NK-92 treated with Interleukin-12 subunit alpha and Interleukin-12 subunit beta, amount 100 ng/mL, for 24 hours (cell line): Measurements from ENCODE around the gene CUL3.

Experiments used
- DNase-seq: peaks from one replicate; lab custom pipeline; 2025; lab: John Stamatoyannopoulos, UW

Gene CUL3

DNA sequence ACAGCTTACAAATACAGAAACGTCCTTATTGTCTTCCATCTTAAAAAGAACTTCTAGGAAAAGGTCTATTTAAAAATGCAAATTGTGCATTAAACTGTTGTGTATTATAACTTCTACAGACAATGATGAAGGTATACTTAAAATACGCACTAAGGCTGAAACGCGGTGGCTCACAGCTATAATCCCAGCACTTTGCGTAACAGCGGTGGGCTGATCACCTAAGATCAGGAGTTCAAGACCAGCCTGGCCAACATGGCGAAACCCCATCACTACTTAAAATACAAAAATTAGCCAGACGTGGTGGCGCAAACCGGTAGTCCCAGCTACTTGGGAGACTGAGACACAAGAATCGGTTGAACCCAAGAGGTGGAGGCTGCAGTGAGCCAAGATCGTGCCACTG lies 4.9 kb downstream of the CUL3 start:
- no peak for DNase-seq

DNA sequence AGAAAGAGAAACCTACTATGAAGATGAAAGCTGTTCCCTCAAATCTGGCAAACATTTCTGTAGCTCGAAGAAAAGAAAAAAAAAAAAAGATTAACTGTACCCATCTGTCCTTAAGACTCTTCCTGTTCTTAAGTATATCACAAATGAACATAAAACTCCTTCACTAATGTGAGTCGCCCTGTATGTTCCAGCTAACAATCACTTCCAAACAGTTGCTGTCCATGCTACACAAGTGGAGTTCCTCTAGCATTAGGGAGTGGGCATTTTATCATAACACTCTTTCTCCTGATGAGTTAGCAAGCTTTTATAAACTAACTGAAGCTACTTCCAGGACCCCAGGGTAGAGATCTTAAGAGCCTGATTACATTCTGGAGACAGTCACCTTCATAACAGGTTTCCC lies 5.8 kb downstream of the CUL3 start:
- DNase-seq: no peak

DNA sequence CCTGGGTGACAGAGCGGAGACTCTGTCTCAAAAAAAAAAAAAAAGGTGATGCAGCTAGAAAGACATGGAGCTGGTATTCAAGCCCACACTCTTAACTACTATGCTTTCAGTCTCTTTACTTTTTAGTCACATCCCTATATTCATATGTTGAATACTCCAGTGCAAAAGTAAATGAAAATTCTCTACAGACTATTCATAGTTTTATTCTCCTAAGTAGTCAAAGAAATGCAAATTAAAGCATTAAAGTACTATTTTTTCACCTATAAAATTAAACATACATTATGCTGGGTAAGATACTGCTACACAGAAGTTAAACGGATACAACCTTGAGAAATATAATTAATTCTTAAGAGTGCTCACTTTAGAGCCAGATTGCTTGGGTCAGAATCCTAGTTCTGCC lies 7.6 kb downstream of the CUL3 start:
- DNase-seq: no peak

DNA sequence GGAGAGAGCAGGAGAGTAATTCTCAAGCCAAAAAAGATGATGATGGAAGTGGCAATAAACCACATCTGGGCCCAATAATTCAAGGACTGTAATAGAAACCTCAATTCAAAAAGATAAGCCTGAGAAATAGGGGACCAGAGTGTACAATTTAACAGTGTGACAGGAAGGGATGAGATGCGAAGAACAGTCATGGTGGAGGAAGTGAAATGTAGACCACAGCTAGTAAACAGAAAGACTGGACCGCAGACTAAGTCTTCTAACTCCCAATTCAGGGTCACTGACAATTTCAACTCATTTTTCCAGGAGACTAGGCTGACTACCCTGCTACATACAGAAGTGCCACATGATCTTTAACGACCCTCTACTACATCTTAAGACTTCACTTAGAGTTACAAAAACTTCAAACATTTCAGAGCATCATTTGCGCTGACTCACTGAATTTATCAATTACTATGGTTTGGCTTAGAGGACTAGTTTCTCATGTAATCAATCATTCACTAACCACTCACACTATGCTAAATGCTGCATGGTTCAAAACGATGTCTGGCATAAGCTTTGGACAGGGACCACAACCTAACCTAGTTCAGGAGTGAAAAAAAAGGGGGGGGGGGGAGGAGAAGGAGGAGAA lies 9.0 kb downstream of the CUL3 start:
- DNase-seq: no peak

DNA sequence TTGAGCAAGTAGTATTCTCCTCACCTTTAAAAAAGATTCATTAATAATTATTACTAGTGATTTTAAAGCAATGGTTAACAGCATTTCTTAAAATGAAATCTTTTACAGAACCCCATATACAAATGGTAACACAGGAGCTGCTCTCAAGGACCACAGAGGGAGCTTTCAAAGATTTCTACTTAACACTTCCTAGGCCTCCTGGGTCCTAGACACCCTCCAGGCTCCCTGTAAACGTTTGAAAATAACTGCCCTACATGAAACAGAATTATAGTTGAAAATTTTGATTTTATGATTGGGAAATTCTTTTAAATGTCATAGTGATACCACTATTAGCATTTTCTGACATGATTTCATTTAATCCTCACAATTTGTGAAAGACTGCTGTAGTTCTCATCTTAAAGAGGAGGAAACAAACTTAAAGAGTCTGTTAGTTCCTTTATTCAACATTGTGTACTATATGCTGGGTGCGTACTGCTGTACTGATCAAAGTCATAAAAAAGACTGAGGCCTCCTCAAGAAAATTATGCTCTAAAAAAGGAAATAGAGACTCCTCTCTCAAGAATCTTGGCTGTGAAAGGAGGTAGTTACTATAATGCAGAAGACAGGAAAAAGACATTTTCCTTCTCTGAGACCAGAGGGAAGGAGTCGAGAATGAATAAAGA lies 10.6 kb downstream of the CUL3 start:
- no peak for DNase-seq

DNA sequence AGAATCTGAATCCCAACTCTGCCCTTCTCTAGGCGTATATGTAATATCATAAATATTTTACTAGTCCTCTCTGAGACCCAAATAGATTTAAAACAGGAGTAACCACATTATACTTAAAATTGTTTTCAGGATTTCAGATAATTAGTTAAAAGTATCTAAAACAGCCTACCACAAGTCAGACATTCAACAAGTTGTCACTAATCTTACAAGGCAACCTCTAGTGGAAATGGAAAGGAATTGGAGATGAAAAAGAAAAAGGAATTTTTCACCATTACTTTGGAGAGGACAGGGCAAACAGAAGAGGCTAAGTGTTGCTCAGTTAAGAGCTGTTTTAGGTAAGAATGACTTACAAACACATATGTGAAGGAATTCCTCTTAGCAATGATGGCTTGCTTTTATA lies 11.4 kb downstream of the CUL3 start:
- DNase-seq: no peak

DNA sequence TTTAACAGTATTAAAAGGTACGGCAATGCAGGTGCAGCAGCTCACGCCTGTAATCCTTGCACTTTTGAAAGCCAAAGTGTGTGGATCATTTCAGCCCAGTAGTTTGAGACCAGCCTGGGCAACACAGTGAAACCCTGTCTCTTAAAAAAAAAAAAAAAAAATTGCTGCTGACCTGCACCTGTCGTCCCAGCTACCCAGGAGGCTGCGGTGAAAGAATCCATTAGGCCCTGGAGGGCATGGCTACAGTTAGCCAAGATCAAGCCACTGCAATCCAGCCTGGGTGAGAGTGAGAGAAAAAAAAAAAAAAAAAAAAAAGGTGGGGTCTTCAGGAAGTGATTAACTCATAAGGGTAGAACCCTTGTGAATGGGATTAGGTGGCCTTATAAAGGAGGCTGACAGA lies 12.8 kb downstream of the CUL3 start:
- DNase-seq: no peak

DNA sequence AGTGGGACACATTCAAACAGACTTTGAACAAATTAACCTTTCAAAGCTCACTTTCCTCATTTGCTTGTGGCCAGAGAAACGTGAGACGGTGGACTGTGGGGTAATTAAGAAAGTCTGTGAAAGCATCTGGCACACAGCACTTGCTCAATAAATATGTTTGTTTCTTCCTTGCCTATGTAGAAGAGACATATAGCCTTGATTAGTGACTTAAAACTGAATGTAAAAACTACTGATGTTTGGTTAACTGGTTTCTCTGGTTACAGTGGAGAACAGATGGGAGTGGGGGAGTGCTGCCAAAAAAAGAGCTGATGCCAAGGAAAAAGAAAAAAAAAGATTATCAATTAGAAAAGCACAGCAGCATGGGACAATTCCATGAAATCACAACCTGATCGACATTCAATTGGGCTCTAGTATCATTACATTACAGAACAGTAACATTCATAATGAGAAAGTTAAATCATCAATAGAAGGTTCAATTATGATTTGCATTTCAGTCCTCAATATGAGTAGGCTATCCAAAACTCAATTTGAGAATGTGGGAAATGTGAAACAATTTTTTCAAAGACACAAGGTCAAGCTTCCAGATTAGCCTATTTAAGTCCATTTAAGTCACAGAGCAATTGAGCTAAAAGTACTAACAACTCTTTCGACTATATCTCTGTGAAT lies 14.7 kb downstream of the CUL3 start:
- no peak for DNase-seq

DNA sequence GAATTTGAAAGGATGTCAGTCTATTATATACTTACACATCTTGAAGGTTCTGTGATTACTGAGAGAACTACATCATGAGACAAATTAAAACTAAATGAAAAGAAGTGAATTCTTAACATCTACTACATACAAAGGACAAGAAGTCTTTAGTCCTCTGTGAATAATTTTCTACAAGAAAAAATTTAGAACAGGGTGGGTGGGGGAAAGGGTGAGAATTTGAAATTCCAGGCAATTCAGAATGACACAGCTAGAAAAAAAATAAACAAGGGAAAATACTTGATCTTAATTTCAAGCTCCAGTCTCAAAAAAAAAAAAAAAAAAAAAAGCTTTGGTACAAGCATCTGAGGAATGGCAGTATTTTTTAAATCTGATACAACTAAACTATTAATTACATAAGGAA lies 15.5 kb downstream of the CUL3 start:
- no peak for DNase-seq

DNA sequence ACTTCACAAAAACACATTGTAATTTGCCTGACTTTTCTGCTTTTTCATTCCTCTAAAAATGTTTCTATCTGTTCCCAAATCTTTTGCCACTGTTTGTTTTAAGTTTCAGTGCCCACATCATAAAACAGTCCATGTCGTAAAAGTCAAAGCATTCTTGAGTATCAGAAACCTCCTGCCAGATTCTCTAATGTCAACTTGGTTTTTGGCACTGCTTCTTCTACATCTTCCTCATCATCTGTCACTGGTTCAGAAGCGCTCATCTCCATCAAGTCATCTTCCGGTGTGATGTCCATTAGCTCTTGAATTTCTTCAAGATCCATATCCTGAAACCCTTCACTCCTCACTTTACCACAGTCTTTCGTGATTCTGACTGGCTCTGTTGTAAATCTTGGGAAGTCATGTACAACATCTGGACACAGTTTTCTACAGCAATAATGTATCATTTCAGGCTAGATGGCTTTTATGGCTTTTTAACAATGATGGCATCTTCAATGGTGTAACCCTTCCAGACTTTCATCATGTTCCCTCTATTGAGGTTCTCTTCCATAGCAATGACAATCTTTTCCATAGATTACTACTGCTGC lies 19.6 kb downstream of the CUL3 start:
- no peak for DNase-seq

DNA sequence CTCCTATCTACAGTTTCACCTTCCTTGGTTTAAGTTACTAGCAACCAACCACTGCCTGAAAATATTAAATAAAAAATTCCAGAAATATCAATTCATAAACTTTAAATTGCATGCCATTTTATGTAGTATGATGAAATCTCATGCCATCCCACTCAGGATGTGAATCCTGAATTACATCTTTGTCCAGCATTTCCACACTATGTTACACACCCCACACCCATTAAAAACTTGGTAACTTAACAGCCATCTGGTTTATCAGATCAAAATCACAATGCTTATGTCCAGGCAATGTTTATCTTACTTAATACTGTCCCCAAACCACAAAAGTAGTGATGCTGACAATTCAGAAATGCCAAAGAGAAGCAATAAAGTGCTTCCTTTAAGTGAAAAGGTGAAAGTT lies 21.6 kb downstream of the CUL3 start:
- DNase-seq: no peak

DNA sequence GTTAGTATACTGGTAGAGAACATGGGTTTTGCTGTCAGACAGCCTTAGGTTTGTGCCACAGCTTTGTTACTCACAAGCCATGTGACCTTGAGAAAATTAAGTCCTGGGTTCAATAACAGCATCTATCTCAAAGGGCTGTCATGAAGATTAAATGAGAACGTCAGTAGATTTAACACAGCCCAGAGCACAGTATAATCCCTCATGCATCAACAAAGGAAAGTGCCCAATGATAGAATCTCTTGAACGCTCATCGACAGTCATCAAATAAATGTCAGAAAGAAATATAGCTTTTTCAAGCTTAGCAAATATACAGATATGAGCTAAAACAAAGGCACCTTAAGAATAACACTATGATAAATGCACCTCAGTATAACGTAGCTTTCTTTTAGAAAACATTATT lies 22.3 kb downstream of the CUL3 start:
- no peak for DNase-seq

DNA sequence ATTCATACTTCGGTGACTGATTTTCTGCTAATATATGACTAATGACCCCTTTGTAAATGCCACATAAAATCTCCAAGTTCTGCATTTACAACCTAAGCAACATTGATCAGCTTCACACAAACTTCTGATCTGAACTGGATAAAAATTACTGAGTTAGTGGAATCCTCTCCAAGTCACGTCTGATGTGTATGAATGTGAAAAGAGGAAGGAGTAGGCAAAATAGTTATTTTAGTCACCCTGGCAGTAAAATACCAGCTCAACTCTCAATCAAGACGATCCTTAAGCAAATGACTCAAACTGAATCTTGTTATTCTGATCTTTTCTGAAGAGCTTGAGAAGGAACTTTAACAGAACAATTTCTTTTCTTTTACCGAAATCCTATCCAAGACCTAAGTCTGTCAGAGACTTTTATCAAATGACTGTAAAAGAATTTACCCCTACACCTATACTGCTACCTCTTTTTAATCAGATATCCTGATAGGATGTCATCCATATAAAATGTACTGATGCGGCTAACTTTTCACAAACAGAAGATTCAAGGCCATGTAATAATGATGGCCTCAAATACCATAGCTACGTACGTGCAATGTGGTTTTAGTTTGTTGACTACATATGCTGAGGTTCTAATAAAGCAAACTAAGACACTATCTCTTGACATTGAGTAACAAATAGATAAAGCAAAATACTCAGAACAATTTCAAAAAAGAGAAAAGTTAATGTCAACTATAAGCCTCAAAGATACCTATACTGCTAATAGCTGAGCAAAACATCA lies 23.7 kb downstream of the CUL3 start:
- no peak for DNase-seq

DNA sequence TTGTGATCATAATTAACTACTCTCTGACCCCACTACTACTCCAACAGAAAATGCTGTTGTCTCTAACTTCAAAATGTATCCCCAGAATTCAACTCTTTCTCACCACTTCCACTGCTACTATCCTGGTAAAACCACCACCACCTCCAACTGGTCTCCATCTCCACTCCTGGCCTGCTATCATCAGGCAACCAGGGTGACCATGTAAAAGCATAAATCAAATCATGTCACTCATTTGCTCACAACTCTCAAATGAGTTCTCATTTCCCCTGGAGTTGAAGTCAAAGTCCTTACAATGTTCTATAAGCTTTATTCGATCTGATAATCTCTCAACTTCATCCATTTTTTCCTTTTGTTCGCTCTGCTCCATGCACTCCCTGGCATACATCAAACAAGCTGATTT lies 24.6 kb downstream of the CUL3 start:
- no peak for DNase-seq

DNA sequence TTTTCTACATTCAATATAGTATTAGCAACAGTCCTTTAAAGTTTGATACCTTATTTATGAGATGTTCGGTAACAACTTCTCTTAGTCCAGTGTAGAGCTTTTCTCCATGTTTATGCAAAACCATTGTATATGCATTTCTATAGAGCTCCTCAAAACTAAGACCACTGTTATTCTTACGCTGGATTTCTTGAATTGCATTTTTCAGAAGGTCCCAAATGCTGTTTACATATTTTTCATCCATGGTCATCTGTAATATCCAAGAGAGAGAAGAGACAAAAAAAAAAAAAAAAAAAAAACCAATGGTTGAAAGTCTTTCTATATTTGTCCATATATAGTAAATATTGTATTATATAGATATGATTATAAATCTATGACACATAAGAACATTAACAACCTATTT lies 27.6 kb downstream of the CUL3 start:
- DNase-seq: no peak

DNA sequence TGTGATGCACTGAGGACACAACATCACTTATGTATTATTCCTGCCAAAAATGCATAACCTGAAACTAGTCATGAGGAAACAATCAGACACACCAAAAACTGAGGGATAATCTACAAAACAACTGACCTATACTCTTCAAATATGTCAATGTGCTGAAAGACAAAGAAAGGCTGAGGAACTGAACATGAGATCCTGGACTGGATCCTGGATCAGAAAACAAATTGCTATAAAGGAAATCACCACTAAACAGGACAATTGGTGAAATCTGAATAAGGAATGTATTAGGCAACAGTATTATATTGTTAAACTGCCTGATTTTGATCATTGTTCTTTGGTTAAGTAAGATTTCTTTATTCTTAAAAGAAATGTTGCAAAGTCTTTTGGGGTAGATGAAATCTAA lies 28.8 kb downstream of the CUL3 start:
- no peak for DNase-seq

DNA sequence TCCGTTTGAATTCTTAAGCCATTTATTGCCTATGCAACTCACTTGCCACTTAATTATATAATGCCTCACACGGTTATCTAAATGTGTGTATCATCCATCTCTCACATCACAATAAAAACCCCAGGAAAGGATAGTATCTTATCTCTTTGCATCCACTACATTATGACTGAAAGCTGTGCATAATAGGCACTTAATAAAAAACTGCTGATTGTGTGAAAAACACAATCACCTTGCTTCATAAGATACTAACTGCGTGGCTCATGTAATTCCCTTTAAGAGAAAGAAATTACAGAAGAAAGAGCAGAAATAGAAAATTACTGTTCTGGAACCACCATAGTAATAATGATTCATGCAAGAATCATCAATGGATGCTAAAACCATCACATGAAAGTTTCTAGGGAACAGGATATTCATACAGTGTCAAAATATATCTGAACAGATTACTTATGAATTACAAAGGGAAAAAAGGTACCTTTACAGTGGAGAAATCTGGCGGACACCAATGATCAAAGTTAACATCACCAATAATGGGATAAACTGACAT lies 29.3 kb downstream of the CUL3 start:
- no peak for DNase-seq

DNA sequence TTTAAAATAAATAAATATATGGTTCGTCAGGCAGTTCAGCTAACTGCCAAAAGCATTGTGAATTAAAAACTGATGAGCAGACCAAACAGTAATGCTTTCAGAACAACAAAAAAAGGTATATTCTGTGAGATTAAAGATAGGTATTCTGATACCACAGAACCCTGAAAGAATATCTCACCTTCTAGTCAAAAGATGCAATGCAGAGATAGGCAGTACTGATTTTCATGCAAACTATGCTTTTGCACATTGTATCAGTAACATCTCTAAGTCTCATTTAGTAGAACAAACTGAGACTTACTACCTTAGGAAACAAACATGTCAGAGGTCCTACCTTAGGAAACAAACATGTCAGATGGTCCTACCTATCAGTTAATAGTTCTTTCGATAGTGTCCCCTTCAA lies 32.4 kb downstream of the CUL3 start:
- no peak for DNase-seq

DNA sequence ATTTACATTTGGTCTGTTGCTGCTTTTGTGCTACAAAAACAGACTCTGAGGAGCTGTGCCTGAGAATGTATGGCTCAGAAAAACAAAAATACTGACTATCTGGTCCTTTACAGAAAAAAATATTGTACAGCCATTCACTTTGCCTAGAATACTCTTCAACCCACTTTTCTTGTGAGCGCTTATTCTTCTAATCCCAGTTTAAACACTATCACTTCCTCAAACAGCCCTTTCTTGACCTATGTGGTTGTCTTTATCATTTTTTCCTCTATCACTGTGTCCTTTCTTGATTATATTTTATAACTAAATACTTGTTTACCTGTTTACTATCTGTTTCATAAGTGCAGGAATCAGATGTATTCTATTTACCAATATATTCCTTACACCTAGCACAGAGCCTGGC lies 33.5 kb downstream of the CUL3 start:
- no peak for DNase-seq

DNA sequence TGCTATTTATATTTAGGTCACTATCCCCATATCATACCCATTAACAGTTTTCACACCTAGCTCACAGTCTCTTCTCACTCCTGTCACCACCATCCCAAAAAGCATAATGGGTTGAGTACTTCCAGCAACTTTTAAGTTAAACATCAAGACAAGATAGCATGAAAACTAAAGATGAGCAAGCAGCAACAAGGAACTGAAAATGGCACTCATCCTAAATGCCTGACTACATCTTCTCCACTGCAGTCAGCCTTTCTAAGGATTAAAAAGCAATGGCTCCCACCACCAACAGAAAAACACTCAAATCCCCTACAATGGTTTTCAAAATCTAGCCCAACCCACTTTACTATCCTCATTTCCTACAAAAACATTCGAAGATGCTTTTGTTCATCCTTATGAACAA lies 38.2 kb downstream of the CUL3 start:
- DNase-seq: no peak

DNA sequence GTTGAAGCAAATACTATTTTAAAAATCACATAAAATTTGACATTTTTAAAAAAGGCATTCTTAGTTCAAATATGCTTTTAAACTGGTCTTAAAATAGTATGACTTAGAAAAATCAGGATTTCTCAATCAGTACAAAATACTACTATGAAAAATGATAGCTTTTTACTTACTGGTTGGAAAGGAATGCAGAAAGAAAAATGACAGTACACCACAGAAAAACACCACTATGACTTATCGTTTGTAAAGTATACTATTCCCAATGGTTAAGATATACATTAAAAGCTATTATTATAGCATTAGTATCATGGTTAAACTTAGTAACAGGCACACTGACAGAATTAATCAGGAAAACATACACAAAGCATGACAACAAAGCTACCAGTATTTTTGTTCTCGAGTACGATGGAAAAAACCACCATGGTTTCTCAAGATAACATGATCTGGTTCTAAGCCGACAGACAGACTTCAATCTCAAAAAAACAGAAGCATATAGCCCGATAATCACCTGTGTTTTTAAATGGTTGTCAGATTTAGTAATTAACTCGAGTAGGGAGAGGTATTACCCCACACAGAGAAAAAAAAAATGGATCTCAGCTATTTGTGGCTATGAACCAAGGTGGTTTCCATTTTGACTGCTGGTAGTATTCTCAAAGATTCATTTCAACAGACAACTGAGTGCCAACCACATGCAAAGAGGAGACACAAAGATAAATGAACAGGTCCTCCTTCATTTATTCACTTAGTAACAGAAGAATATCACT lies 39.1 kb downstream of the CUL3 start:
- no peak for DNase-seq

DNA sequence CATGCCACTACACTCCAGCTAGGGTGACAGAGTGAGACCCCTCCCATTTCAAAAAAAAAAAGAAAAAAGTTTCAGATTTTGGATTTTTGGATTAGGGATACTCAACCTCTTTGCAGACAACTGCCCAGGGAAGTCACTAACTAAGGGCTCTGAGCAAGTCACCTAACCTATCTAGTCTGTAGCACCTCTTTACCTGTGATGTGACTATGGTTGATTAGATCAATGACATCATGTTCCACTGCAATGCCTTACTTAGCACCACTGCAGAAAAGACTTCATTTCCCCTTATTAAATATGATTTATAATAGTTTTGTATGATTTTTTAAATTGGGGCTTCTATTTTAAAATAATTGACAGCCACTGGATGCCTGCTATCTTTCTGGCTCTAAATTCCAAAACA lies 41.2 kb downstream of the CUL3 start:
- DNase-seq: no peak
